HepG2 (cell line): ENCODE measurements around the gene HNRNPH2. TPM values are rescaled to one million over a fixed set of nuclear protein-coding genes. Genes with fewer than 3 reads are reported as not detected.

ENCODE experiments used
- ATAC-seq: fragments of 200-7000 bp; cut with Tn5 transposase; 3 replicates; pipeline ENCODE4 v1.9.1; 2020; ENCODE audit warnings: mild to moderate bottlenecking, moderate library complexity
- BruUV-seq: library from RNA; stranded (reverse); fragments of 400-500 nt; replicated peaks from 2 replicates; lab custom pipeline; 2021; lab: Mats Ljungman, UMichigan
- CTCF ChIA-PET: fragments of 300-600 bp; formaldehyde crosslinking; extraction: SDS; loops from one replicate; lab custom pipeline; 2021; ENCODE audit warnings: low total read pairs, inconsistent platforms, low intra/inter-chr PET ratio; lab: Yijun Ruan, JAX
- POLR2A ChIA-PET: fragments of 350-600 bp; sonication (Branson Sonifier 250); formaldehyde crosslinking; loops from one replicate; lab custom pipeline; 2020; ENCODE audit warnings: antibody characterized with exemption, inconsistent platforms; lab: Yijun Ruan, JAX
- DNase-seq: peaks from one replicate; pipeline ENCODE4 v3.0.0-alpha.2; 2015; ENCODE audit warnings: low spot score
- FAIRE-seq: peaks from 3 replicates; lab custom pipeline; 2011; peaks lifted over from hg19 to GRCh38; lab: Jason Lieb, UNC
- H2AFZ ChIP-seq: one replicate; pipeline ENCODE4 v1.6.1; 2011; ENCODE audit warnings: low read length, inconsistent platforms
- H3K27ac ChIP-seq: fragments of 300-600 bp; 3 replicates; pipeline ENCODE4 v1.8.0; 2011; ENCODE audit warnings: mixed run types, mild to moderate bottlenecking, mixed read lengths, low read length, inconsistent platforms; ENCODE audit not compliant: insufficient read depth; ENCODE audit errors: extremely low read length
- H3K27me3 ChIP-seq, 2 experiments: fragments of 200-600 bp in 1 of 2; 2 replicates in 1 of 2; 3 replicates in 1 of 2; pipeline versions ENCODE4 v1.6.0 to v1.8.0; 2011; ENCODE audit warnings: low read length in 2 of 2, mild to moderate bottlenecking in 2 of 2, moderate library complexity in 2 of 2, inconsistent platforms in 1 of 2; ENCODE audit not compliant: insufficient read depth in 2 of 2, control insufficient read depth in 1 of 2
- H3K36me3 ChIP-seq, 2 experiments: fragments of 200-600 bp in 1 of 2; replicated peaks in 1 of 2; 2 replicates in 1 of 2; 3 replicates in 1 of 2; pipeline versions ENCODE4 v1.5.1 to v1.8.0; 2011; ENCODE audit warnings: low read length in 2 of 2, inconsistent platforms in 1 of 2; ENCODE audit not compliant: insufficient read depth in 2 of 2, control insufficient read depth in 1 of 2
- H3K4me1 ChIP-seq: 2 replicates; pipeline ENCODE4 v1.5.1; 2012; ENCODE audit warnings: low read length, inconsistent platforms; ENCODE audit not compliant: insufficient read depth
- H3K4me2 ChIP-seq: 2 replicates; pipeline ENCODE4 v1.6.0; 2011; ENCODE audit warnings: low read depth, low read length, inconsistent platforms
- H3K4me3 ChIP-seq, 3 experiments: fragments of 200-600 bp in 1 of 3; sonication (generic), shearing (Covaris generic) in 1 of 3; replicated peaks in 1 of 3; 2 replicates each; pipeline ENCODE4 v1.5.1; 2011 to 2016; ENCODE audit warnings: low read length in 3 of 3, inconsistent platforms in 2 of 3, low read depth in 2 of 3, mild to moderate bottlenecking in 2 of 3, control low read depth in 1 of 3, mixed read lengths in 1 of 3; ENCODE audit not compliant: insufficient read depth in 1 of 3
- H3K79me2 ChIP-seq: one replicate; pipeline ENCODE4 v1.6.1; 2011; ENCODE audit warnings: low read length, inconsistent platforms; ENCODE audit not compliant: insufficient read depth
- H3K9ac ChIP-seq: 2 replicates; pipeline ENCODE4 v1.6.0; 2011; ENCODE audit warnings: mild to moderate bottlenecking, low read depth, low read length, inconsistent platforms; ENCODE audit not compliant: insufficient read depth
- H3K9me3 ChIP-seq: 2 replicates; pipeline ENCODE4 v1.5.1; 2012; ENCODE audit warnings: mild to moderate bottlenecking, low read length
- H4K20me1 ChIP-seq: 2 replicates; pipeline ENCODE4 v1.6.0; 2011; ENCODE audit warnings: inconsistent platforms, mild to moderate bottlenecking, low read length, moderate library complexity; ENCODE audit not compliant: insufficient read depth
- CHD4 ChIP-seq: fragments of 200-600 bp; sonication (generic); IDR thresholded peaks from 2 replicates; pipeline ENCODE4 v1.7.0; 2017; ENCODE audit warnings: mild to moderate bottlenecking, low read length, borderline replicate concordance
- DMTF1 ChIP-seq: sonication (generic); formaldehyde crosslinking; IDR thresholded peaks from 2 replicates; pipeline ENCODE4 v1.4.0; 2020; ENCODE audit warnings: mild to moderate bottlenecking, missing genetic modification reagents
- HDAC2 ChIP-seq: sonication (generic); formaldehyde crosslinking; IDR thresholded peaks from 2 replicates; pipeline ENCODE4 v1.4.0; 2020; ENCODE audit warnings: missing genetic modification reagents
- POLR2G ChIP-seq: fragments of 200-400 bp; formaldehyde crosslinking; IDR thresholded peaks from 2 replicates; pipeline ENCODE4 v1.6.1; 2018; ENCODE audit warnings: mild to moderate bottlenecking, low read depth, low read length, moderate library complexity
- ZFP41 ChIP-seq: sonication (generic); formaldehyde crosslinking; IDR thresholded peaks from 2 replicates; pipeline ENCODE4 v1.4.0; 2020; ENCODE audit warnings: mild to moderate bottlenecking, missing genetic modification reagents, borderline replicate concordance
- ZNF598 ChIP-seq: sonication (generic); formaldehyde crosslinking; IDR thresholded peaks from 2 replicates; pipeline ENCODE4 v1.5.1; 2020; ENCODE audit warnings: mild to moderate bottlenecking, missing genetic modification reagents, borderline replicate concordance
- in situ Hi-C: cut with HindIII; loops from 2 replicates; pipeline ENCODE4 v1.10.0; 2017; ENCODE audit warnings: low pct_unique_long_range_greater_than_20kb; ENCODE audit not compliant: extremely low pct_ligation_motif_present
- intact Hi-C: fragments of 100-400 bp; cut with micrococcal nuclease; formaldehyde crosslinking; loops from one replicate; pipeline ENCODE4 v1.10.0; 2022; ENCODE audit not compliant: unreplicated experiment
- polyA plus RNA-seq, 8 experiments: library from polyadenylated mRNA; depleted of rRNA in 3 of 8; stranded (reverse) in 7 of 8; unstranded in 1 of 8; fragments of >200 nt; fragmentation: Illumina TruSeq in 4 of 8; extraction: Trizol in 4 of 8; gene quantifications; 2 replicates each; pipeline versions ENCODE4 v1.2.1 to v1.2.3, GENCODE V29; 2011 to 2016; ENCODE audit warnings: low read depth in 4 of 8, missing spikeins in 1 of 8, mixed read lengths in 1 of 8; ENCODE audit not compliant: insufficient read depth in 1 of 8
- total RNA-seq, 5 experiments: library from RNA; depleted of rRNA; stranded (reverse); fragments of >200 nt; fragmentation: Illumina TruSeq; extraction: Trizol; gene quantifications; 2 replicates each; pipeline ENCODE4 v1.2.3, GENCODE V29; 2016; ENCODE audit warnings: low read depth in 1 of 5
- TF ChIP-seq, protein P1 (sequence below): sonication (generic); formaldehyde crosslinking; IDR thresholded peaks from 2 replicates; pipeline ENCODE4 v1.4.0; 2020; ENCODE audit warnings: missing genetic modification reagents
- TF ChIP-seq, protein P2 (sequence below): sonication (generic); formaldehyde crosslinking; IDR thresholded peaks from 2 replicates; pipeline ENCODE4 v1.4.0; 2020; ENCODE audit warnings: missing genetic modification reagents

Gene HNRNPH2
- total and polyA plus RNA-seq, 2 of the 13 experiments (the other 11 are each of a cell fraction or from before 2014, with no cell fraction given): 23.8 to 56.9 TPM

DNA sequence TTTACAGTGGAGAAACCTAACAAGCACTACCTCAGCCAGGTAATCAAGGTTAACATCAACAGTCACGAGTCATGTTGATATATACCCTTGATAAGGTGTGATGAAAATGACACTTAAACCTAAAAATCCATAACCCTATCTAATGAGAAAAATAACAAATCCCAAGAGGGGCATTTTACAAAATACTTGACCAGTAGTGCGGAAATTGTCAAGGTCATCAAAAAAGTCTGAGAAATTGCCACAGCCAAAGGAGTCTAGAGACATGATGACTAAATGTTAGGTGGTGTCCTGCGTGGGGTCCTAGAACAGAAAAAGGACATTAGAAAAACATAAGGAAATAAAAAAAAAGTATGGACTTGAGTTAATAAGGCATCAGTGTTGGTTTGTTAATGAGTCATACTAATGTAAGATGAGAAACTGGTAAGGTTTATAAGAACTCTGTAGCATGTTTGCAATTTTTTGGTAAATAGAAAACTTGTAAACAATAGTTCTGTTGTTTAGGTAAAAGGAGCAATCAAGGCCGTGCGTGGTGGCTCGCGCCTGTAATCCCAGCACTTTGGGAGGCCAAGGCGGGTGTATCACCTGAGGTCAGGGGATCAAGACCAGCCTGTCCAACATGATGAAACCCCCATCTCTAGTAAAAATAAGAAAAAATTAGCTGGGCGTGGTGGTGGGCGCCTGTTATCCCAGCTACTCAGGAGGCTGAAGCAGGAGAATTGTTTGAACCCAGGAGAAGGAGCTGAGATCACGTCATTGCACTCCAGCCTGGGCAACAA, 14.3 kb upstream of the HNRNPH2 start (continued):
- TF ChIP-seq, protein P1, sequence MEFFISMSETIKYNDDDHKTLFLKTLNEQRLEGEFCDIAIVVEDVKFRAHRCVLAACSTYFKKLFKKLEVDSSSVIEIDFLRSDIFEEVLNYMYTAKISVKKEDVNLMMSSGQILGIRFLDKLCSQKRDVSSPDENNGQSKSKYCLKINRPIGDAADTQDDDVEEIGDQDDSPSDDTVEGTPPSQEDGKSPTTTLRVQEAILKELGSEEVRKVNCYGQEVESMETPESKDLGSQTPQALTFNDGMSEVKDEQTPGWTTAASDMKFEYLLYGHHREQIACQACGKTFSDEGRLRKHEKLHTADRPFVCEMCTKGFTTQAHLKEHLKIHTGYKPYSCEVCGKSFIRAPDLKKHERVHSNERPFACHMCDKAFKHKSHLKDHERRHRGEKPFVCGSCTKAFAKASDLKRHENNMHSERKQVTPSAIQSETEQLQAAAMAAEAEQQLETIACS: no peak
- TF ChIP-seq, protein P2, sequence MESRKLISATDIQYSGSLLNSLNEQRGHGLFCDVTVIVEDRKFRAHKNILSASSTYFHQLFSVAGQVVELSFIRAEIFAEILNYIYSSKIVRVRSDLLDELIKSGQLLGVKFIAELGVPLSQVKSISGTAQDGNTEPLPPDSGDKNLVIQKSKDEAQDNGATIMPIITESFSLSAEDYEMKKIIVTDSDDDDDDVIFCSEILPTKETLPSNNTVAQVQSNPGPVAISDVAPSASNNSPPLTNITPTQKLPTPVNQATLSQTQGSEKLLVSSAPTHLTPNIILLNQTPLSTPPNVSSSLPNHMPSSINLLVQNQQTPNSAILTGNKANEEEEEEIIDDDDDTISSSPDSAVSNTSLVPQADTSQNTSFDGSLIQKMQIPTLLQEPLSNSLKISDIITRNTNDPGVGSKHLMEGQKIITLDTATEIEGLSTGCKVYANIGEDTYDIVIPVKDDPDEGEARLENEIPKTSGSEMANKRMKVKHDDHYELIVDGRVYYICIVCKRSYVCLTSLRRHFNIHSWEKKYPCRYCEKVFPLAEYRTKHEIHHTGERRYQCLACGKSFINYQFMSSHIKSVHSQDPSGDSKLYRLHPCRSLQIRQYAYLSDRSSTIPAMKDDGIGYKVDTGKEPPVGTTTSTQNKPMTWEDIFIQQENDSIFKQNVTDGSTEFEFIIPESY (CRISPR knock-in tag): 0 out of 2 replicates have a peak, but pooled peaks have one; percentile 22
- no peak for TF ChIP-seq ZFP41 (CRISPR knock-in tag)
- no peak for TF ChIP-seq HDAC2 (CRISPR knock-in tag)
- no peak for TF ChIP-seq CHD4
- no peak for TF ChIP-seq ZNF598 (CRISPR knock-in tag)

DNA sequence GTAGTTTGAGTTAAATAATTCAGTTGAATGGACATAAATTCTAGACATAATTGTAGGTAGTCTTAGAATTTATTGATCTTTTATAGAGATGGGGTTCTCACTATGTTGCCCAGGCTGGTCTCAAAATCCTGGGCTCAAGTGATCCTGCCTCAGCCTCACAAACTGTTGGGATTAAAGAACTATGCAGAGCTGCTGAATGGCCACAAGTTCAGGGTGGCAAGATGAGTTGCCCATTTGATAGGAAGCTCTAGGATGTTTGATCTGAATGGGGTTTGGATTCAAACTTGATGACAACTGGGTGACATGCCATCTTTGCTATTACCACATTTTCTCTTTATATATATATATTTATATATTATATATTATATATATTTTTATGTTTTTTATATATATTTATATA, 13.7 kb upstream of the HNRNPH2 start:
- Histone ChIP-seq H3K36me3 (peaks cover 0 to 4% of the 10 kb centered on the region in 2 experiments; a peak in 2 of 5 replicates), H2AFZ (no peak overlapping the region), H3K4me2 (no peak overlapping the region), H3K27ac (no peak overlapping the region), H3K79me2 (peaks cover 18% of the 10 kb centered on the region), H4K20me1 (no peaks in the 10 kb centered on the region), H3K9me3 (no peaks in the 10 kb centered on the region), H3K27me3 (no peaks in the 10 kb centered on the region; a peak in 1 of 5 replicates), H3K4me3 (no peak overlapping the region), H3K9ac (no peak overlapping the region), H3K4me1 (peaks cover 23% of the 10 kb centered on the region)
- 0 out of 2 replicates have a peak, but pooled peaks have one; percentile 11 for TF ChIP-seq POLR2G
- TF ChIP-seq DMTF1 (CRISPR knock-in tag): no peak
- BruUV-seq: no TSS peak
- DNase-seq (no peak), ATAC-seq (no peak), FAIRE-seq (no peak)
- intact Hi-C loops: loop anchor here (5.0 kb wide), 1 partner anchor 47 kb away; the partner anchor contains the start of gene TIMM8A
- POLR2A ChIA-PET: no interaction called here
- in situ Hi-C loops: no loop called here
- CTCF ChIA-PET: no interaction called here
